Trophoblast cell (in vitro differentiated cells and primary cell): Measurements from ENCODE around the gene ZFYVE19. TPM values are rescaled to one million over a fixed set of nuclear protein-coding genes. Genes with fewer than 3 reads are reported as not detected.

Experiments
- DNase-seq, 2 donors: peaks; one replicate each; pipeline ENCODE4 v3.0.0-alpha.2; 2016
- H2AFZ ChIP-seq: 2 replicates; pipeline ENCODE4 v1.6.1; 2013; ENCODE audit warnings: low read length, moderate library complexity, mild to moderate bottlenecking; ENCODE audit not compliant: insufficient read depth, poor library complexity
- H2AK5ac ChIP-seq: 2 replicates; pipeline ENCODE4 v1.6.1; 2013; ENCODE audit warnings: mild to moderate bottlenecking, low read length
- H2BK120ac ChIP-seq: 2 replicates; pipeline ENCODE4 v1.6.1; 2013; ENCODE audit warnings: low read length, mild to moderate bottlenecking, moderate library complexity; ENCODE audit not compliant: insufficient read depth, poor library complexity
- H2BK12ac ChIP-seq: 2 replicates; pipeline ENCODE4 v1.6.1; 2013; ENCODE audit warnings: mild to moderate bottlenecking, low read length, moderate library complexity
- H2BK5ac ChIP-seq: 2 replicates; pipeline ENCODE4 v1.6.1; 2013; ENCODE audit warnings: low read length, low read depth, moderate library complexity, mild to moderate bottlenecking; ENCODE audit not compliant: poor library complexity
- H3K14ac ChIP-seq: 2 replicates; pipeline ENCODE4 v1.6.1; 2013; ENCODE audit warnings: mild to moderate bottlenecking, low read length
- H3K18ac ChIP-seq: 2 replicates; pipeline ENCODE4 v1.6.1; 2013; ENCODE audit warnings: mild to moderate bottlenecking, low read length
- H3K23ac ChIP-seq: 2 replicates; pipeline ENCODE4 v1.6.1; 2013; ENCODE audit warnings: low read length
- H3K27ac ChIP-seq: 2 replicates; pipeline ENCODE4 v1.5.1; 2013; ENCODE audit warnings: low read depth, mild to moderate bottlenecking, inconsistent platforms, low read length, moderate library complexity
- H3K27me3 ChIP-seq: 2 replicates; pipeline ENCODE4 v1.6.1; 2013; ENCODE audit warnings: inconsistent platforms, mild to moderate bottlenecking, low read length, moderate library complexity; ENCODE audit not compliant: insufficient read depth
- H3K36me3 ChIP-seq, 2 experiments: 1 replicate in 1 of 2; 2 replicates in 1 of 2; pipeline ENCODE4 v1.6.1; 2013; ENCODE audit warnings: low read length in 2 of 2, mild to moderate bottlenecking in 2 of 2, moderate library complexity in 1 of 2; ENCODE audit not compliant: insufficient read depth in 2 of 2, control insufficient read depth in 1 of 2
- H3K4ac ChIP-seq: 2 replicates; pipeline ENCODE4 v1.6.1; 2013; ENCODE audit warnings: low read depth, mild to moderate bottlenecking, low read length, moderate library complexity
- H3K4me1 ChIP-seq, 2 experiments: 1 replicate in 1 of 2; 2 replicates in 1 of 2; pipeline ENCODE4 v1.6.1; 2013; ENCODE audit warnings: low read length in 2 of 2, mild to moderate bottlenecking in 2 of 2, moderate library complexity in 1 of 2; ENCODE audit not compliant: insufficient read depth in 2 of 2, control insufficient read depth in 1 of 2
- H3K4me2 ChIP-seq: 2 replicates; pipeline ENCODE4 v1.6.1; 2013; ENCODE audit warnings: inconsistent platforms, mild to moderate bottlenecking, low read length, moderate library complexity
- H3K4me3 ChIP-seq: 2 replicates; pipeline ENCODE4 v1.5.1; 2013; ENCODE audit warnings: mild to moderate bottlenecking, low read depth, low read length, inconsistent platforms
- H3K79me1 ChIP-seq: one replicate; pipeline ENCODE4 v1.6.1; 2013; ENCODE audit warnings: low read length
- H3K79me2 ChIP-seq: 2 replicates; pipeline ENCODE4 v1.6.1; 2013; ENCODE audit warnings: low read length, mild to moderate bottlenecking; ENCODE audit not compliant: control insufficient read depth, insufficient read depth, poor library complexity
- H3K9ac ChIP-seq: 2 replicates; pipeline ENCODE4 v1.6.1; 2013; ENCODE audit warnings: mild to moderate bottlenecking, low read length
- H3K9me3 ChIP-seq: 2 replicates; pipeline ENCODE4 v1.6.1; 2013; ENCODE audit warnings: low read depth, mild to moderate bottlenecking, control low read depth, inconsistent platforms, low read length; ENCODE audit not compliant: insufficient read depth
- H4K12ac ChIP-seq: 2 replicates; pipeline ENCODE4 v1.6.1; 2013; ENCODE audit warnings: low read depth, mild to moderate bottlenecking, low read length, moderate library complexity
- H4K8ac ChIP-seq: 2 replicates; pipeline ENCODE4 v1.6.1; 2013; ENCODE audit warnings: low read depth, mild to moderate bottlenecking, low read length, moderate library complexity
- H4K91ac ChIP-seq: one replicate; pipeline ENCODE4 v1.6.1; 2013; ENCODE audit warnings: low read depth, mild to moderate bottlenecking, low read length, moderate library complexity
- WGBS: extraction: QIAGEN DNeasy Blood & Tissue Kit; methylation state at CpG from one replicate; pipeline ENCODE4 v1.1.7; 2013; ENCODE audit warnings: missing lambda C conversion rate; ENCODE audit not compliant: insufficient read length, insufficient coverage; ENCODE audit errors: extremely low coverage; 5-methylcytosine and 5-hydroxymethylcytosine counted together
- polyA plus RNA-seq: library from polyadenylated mRNA; stranded (reverse); fragments of 200-250 nt; gene quantifications from 2 replicates; pipeline ENCODE4 v1.2.3, GENCODE V29; 2013

The ZFYVE19 gene
- 13.1 and 14.9 TPM in 2 replicates for polyA plus RNA-seq

DNA sequence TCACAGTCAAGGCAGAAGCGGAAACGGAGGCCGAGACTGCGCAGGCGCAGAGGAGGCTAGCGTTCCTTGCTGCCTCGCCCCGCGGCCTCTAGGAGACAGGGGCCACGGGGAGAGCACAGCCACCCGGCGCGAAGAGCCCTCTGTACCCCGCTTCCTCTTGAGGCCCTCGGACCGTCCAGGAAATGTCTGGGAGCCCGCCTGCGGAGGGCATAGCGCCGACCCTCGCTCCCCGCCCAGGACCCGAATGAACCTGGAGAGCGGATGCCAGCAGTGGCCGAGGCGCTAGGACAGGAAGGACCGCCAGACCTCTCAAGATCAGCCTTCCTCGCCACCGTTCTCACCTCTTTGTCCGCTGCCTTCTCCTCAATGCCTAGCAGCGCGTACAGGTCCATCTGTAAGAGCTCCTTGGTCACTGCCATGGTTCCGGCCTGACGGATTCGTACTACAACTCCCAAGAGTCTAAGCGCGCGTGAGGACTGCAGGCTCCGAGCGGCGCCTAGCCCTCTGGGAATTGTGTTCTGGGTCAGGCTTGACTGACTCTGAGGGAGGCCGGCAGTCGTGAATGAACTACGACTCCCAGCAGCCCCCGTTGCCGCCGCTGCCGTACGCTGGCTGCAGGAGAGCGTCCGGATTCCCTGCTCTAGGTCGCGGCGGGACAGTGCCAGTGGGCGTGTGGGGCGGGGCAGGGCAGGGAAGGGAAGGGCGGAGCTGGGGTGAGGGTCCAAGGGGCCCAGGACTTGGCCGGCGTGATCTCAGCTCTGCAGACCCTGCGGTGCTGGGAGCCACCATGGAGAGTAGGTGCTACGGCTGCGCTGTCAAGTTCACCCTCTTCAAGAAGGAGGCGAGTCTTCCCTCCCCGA, at the start of gene ZFYVE19, which contains the start of gene DNAJC17:
Gene ZFYVE19, plus strand, starts transcription at position 62 of the 860 bp plus-strand sequence. Its CDS starts 501 bp downstream, at position 563.
Gene DNAJC17, minus strand, starts transcription at position 446 of the 860 bp plus-strand sequence. Its CDS starts 27 bp downstream, at position 419.
- H2BK12ac ChIP-seq, result peak within 1 kb of the TSS; percentile 28
- H3K4me1 ChIP-seq, result peaks cover 3 to 9% of the 10 kb centered on the region in 2 experiments
- H3K27ac ChIP-seq, result peak within 1 kb of the TSS; percentile 77
- peaks cover 6 to 8% of the 10 kb centered on the region in 2 experiments for H3K36me3 ChIP-seq
- peak within 1 kb of the TSS; percentile 88 for H3K9ac ChIP-seq
- peak within 1 kb of the TSS; percentile 70 for H2BK120ac ChIP-seq
- peak within 1 kb of the TSS; percentile 96 for H4K12ac ChIP-seq
- H3K14ac ChIP-seq, result peak within 1 kb of the TSS; percentile 96
- peak within 1 kb of the TSS; percentile 73 for H3K4me2 ChIP-seq
- peaks cover 7% of the 10 kb centered on the region for H3K79me2 ChIP-seq
- peak within 1 kb of the TSS; percentile 99 for H4K8ac ChIP-seq
- DNase-seq, result peak; percentile 99
- peaks cover 3% of the 10 kb centered on the region for H3K9me3 ChIP-seq
- WGBS, result no CpG with 5 or more reads among the region's 64 CpGs
- H3K79me1 ChIP-seq, result peaks cover 10% of the 10 kb centered on the region
- peak within 1 kb of the TSS; percentile 96 for H4K91ac ChIP-seq
- H3K23ac ChIP-seq, result no peak within 1 kb of the TSS
- peak within 1 kb of the TSS; percentile 97 for H3K18ac ChIP-seq
- peak within 1 kb of the TSS; percentile 98 for H3K4me3 ChIP-seq
- peak within 1 kb of the TSS; percentile 95 for H2AFZ ChIP-seq
- no peaks in the 10 kb centered on the region for H3K27me3 ChIP-seq
- H3K4ac ChIP-seq, result peak within 1 kb of the TSS; percentile 77
- H2AK5ac ChIP-seq, result peak within 1 kb of the TSS; percentile 55
- H2BK5ac ChIP-seq, result peak within 1 kb of the TSS; percentile 81

DNA sequence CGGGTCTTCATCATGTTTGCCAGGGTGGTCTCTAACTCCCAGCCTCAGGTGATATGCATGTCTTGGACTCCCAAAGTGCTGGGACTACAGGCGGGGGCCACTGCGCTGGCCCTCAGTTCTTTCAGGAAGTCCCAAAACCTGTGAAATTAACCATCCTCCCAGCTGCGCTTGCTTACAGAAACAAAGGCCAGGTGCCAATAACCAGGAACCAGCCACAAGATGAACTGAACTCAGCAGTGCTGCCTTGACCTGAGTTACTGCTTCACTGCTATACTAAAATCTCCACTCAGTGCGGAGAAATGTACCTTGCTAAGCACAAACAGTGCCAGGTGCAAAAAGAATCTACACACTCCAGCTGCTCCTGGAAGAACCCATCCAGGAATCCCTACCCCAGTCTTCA, 46.9 kb upstream of the ZFYVE19 start:
- no peak overlapping the region for H3K9ac ChIP-seq
- H3K9me3 ChIP-seq, result peaks cover 2% of the 10 kb centered on the region
- no CpG with 5 or more reads among the region's 5 CpGs for WGBS
- H2AK5ac ChIP-seq, result no peak overlapping the region
- H3K79me1 ChIP-seq, result peaks cover 15% of the 10 kb centered on the region
- H3K79me2 ChIP-seq, result peaks cover under 1% of the 10 kb centered on the region
- no peak overlapping the region for H3K18ac ChIP-seq
- H4K12ac ChIP-seq, result no peak overlapping the region
- no peak overlapping the region for H3K14ac ChIP-seq
- H3K4me2 ChIP-seq, result no peak overlapping the region
- no peak overlapping the region for H3K4ac ChIP-seq
- no peak overlapping the region for H3K4me3 ChIP-seq
- H3K36me3 ChIP-seq, result no peaks in the 10 kb centered on the region
- DNase-seq, result no peak
- no peak overlapping the region for H4K91ac ChIP-seq
- H2AFZ ChIP-seq, result no peak overlapping the region
- H2BK5ac ChIP-seq, result no peak overlapping the region
- no peak overlapping the region for H3K27ac ChIP-seq
- H2BK120ac ChIP-seq, result no peak overlapping the region
- H3K4me1 ChIP-seq, result peaks cover 13 to 17% of the 10 kb centered on the region in 2 experiments
- H3K27me3 ChIP-seq, result no peaks in the 10 kb centered on the region
- H2BK12ac ChIP-seq, result no peak overlapping the region
- H4K8ac ChIP-seq, result no peak overlapping the region
- no peak overlapping the region for H3K23ac ChIP-seq

DNA sequence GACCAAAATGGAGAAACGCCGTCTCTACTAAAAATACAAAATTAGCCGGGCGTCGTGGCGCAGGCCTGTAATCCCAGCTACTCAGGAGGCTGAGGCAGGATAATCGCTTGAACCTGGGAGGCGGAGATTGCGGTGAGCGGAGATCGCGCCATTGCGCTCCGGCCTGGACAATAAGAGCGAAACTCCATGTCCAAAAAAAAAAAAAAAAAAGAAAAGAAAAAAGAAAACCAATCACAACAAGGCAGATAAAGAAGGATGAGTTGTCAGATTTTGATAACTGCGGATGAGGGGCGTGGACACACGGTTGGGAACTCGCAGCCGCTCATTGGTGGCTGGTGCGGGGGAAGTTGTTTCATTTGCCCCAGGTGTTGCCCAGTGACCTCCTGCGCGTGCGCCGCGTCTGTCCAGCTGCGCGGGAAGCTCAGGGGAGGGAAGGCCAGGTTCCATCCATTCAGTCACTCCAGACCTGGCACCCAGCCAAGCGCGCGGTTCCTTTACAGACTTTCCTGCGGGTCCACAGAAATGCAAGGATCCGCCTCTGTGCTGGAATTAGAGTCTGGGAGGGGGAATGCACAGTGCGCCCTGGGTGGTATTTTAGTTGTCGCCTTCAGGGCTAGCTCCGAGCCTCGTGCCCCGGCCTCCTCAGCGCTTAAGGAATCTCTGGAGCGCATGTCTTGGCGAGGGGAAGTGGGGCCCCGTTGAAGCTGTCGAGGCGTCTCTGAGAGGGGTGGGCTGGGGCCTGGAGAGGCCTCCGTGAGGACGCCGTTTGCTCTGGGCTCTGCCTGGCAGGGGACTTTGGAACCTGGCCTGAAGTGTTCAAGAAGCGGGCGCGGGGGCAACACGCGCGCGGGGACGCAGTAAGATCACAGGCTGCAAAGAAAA, 43.7 kb upstream of the ZFYVE19 start:
- Histone ChIP-seq H3K79me1 (peaks cover 11% of the 10 kb centered on the region), H3K14ac (peak overlapping the region; percentile 86), H3K4me3 (peak overlapping the region; percentile 64), H3K27me3 (no peaks in the 10 kb centered on the region), H3K23ac (no peak overlapping the region), H2BK120ac (no peak overlapping the region), H3K18ac (peak overlapping the region; percentile 35), H4K12ac (peak overlapping the region; percentile 49), H3K9me3 (peaks cover 2% of the 10 kb centered on the region), H3K4me1 (peaks cover 18 to 19% of the 10 kb centered on the region in 2 experiments), H3K4me2 (peak overlapping the region; percentile 75), H3K36me3 (peaks cover 10 to 11% of the 10 kb centered on the region in 2 experiments), H3K27ac (peak overlapping the region; percentile 22), H4K8ac (peak overlapping the region; percentile 88), H2BK12ac (no peak overlapping the region), H2BK5ac (no peak overlapping the region), H4K91ac (peak overlapping the region; percentile 53), H2AK5ac (no peak overlapping the region), H3K4ac (peak overlapping the region; percentile 3), H3K9ac (peak overlapping the region; percentile 30), H2AFZ (peak overlapping the region; percentile 59), H3K79me2 (no peaks in the 10 kb centered on the region)
- WGBS, result no CpG with 5 or more reads among the region's 55 CpGs
- DNase-seq, result peak; percentile 98 to 100
